NOMO-1 treated with DMSO at 0.1 percent for 48 hours (cell line): ENCODE measurements around the gene CORIN.

Source experiments
- DNase-seq: peaks from one replicate; lab custom pipeline; 2025; ENCODE audit not compliant: unreplicated experiment; lab: John Stamatoyannopoulos, UW

CORIN gene

DNA sequence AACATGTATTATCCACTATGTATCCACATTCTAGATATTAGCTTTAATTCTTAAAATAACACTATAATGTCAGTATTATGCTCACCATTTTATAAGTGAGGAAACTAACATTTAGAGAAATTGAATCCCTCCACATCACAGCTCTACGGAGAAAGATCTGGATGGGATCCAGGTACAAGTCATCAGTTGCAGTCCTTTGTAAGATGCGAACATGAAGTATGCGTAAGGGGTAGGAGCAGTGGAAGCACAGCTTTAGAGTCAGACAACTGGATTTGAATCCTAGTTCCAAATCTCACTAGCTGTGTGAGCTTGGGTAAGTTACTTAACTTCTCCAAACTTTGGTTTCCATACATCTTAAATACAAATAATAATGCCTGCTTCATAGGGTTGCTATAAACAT, 190.3 kb downstream of the CORIN start:
- DNase-seq, result no peak

DNA sequence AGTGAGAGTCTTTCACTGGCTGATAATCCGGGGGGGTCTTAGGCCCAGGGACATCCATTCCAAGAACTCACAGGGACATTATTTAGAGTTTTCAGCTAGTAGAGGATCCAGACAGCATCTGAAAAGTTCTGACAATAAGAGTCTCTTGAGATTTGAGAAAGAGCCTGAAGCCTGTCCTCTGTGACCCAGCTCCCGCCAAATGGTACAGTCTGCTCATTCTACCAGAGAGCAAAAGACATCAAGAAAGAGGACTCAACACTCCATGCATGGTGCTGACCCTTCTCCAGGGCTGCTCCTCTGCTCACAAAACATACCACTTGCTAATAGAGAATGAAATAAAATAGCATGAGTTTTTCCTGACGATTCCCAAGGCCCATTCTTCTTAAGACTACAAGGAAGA, 190.8 kb downstream of the CORIN start:
- DNase-seq, result no peak

DNA sequence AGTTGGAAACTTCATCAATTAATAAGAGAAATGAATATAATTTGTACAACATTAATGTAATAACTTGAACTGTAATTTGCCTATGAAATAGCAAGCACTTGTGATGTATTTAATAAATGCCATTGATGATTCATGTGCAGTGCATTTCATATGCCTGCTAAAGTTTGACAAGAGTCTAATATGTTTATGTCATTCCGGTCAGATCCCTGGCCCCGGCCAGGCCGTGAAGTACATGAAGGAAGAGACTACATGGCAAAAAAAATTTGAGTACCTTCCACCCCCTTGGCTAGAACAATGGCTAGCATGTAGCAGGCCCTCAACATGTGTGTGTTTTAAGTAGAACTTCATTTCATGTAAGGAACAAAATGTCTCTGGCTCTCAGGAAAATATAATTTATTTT, 191.5 kb downstream of the CORIN start:
- DNase-seq, result no peak

DNA sequence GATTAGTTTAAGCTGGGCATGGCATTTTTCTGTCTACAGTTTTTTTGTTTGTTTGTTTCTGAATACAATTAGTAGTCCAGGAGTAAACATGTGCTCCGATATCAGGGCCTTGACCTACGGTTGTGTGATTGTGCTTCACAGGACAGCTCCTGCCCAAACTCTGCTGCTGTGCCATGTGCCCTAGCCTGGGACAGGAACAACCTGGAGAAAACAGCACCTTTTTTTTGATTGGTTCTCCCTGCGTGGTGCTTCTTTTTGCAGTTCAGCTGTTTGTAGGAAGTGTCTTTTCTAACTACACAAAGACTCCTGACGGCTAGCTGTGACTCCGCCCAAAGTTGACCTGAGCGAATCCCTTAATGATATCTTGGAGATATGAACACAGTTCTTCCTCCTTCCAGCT, 194.0 kb downstream of the CORIN start:
- DNase-seq, result no peak

DNA sequence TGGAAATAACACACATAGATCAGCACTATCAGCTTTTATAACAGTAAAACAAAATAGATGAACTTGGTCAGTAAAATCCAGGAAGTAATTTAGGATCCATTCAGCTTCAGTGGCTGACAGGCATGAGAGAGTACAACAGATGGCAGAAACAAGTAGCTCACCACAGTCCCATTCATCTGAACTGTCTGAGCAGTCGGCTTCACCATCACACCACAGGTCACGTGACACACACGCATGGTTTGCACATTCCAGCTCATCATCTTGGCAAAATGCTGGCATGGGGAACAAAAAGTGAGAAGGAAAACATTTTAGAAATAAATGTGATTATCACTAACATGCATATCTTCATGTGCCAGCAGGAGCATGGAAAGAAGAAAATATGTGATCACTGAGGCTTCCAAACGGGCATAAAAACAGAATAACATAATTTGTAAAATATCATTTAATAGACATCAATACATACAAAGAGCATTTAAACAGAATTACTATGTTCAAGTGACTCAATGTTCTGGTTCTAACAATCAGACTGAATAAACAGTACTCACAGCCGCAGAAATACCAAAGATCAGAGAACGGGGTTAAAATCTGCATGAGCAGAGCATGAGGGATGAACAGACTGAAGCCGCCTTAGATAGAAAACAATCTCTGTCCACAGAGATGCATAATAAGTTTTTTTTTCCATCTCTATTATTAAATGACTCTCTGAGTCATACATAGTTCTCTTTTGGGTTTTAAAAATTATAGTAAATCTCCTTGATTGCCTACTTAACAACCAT, 194.7 kb downstream of the CORIN start:
- DNase-seq, result no peak

DNA sequence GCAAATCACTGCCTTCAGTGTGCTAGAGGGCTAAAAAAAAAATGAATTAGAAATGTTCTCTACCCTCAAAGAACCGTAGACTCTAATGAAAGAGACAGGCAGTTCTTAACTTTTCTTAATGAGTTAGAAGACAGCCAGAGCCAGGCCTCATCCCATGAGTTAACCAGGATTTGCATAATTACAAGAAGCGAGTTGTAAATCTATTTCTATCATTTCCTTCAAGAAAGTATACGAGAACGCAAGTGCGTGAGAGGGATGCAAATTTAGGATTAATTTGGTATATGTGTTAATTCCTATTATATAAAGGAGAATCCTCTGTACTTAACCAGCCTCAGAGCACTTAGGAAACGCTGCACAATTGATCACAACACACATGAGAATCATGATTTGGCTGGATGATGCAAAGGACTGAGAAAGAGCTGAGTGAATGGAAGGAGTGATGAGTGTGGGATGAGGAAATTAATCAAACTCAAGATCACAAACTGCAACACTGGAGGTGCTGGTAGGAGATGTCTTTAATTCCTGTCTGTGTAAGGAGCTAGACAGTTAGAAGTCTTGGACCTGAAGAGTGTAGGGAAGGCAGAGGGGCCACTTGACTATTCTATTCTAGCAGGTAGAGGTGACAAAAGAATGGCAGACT, 195.6 kb downstream of the CORIN start:
- no peak for DNase-seq

DNA sequence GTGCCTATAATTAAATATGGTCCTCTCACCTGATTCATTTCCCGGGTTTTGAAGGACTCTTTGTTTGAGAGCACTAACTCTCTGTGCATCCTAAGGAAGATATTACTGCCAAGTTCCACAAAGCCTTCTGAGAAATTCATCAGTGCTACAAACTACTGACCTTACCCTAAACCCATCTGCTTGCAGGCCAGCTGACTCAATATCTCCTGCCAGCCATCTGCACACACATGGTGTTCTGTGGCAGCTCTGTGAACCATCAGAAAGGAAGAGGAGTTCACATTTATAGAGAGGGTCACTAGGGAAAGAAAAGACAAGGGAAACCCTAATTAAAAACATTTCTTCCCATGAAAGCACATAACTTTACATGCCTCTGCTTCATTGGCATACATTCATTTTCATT, 196.1 kb downstream of the CORIN start:
- no peak for DNase-seq

DNA sequence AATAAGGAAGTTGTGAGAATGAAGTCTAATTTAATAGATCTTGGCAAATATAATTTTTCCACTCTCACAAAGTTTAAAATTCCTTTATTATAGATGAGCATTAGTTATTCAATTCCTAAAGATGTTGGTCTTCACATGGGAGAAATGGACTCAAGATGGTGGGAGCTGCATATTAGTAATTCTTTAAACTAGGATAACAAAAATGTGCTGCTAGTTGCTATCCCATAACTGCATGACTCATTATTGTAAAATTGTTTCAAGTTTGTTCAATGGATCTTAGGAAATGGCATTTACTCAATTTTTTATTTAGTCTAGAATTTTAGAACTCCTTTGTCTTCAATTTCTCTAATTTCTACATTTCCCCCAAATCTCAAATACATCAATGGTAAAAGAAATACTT, 197.0 kb downstream of the CORIN start:
- DNase-seq, result no peak

DNA sequence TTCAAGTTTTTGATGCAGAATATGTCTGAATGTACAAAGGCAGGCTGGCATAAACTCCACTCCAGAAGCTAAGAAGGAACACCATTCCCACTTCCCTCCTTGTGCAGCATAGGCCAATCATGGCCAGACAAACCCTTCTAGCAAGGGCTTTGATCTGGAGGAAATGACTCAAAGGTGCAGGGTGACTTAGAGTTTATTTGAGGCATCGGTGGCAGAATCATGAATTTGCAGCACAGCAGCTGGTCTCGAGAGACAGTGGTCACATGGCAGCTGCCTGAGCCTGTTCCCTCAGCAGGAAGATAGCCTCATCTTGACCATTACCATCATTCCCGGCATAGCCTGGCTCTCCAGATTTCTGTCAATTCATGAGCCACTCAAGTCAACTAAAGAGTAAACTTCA, 198.3 kb downstream of the CORIN start:
- no peak for DNase-seq

DNA sequence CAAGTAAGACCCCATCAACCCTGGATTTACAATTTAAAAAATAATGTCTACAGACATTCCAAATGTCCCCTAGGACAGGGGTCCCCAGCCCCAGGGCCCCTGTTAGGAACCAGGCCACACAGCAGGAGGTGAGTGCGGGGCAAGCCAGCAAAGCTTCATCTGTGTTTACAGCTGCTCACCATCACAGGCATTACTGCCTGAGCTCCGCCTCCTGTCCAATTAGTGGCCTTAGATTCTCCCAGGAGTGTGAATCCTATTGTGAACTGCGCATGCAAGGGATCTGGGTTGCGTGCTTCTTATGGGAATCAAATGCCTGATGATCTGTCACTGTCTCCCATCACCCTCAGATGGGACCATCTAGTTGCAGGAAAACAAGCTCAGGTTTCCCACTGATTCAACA, 206.7 kb downstream of the CORIN start:
- DNase-seq, result no peak

DNA sequence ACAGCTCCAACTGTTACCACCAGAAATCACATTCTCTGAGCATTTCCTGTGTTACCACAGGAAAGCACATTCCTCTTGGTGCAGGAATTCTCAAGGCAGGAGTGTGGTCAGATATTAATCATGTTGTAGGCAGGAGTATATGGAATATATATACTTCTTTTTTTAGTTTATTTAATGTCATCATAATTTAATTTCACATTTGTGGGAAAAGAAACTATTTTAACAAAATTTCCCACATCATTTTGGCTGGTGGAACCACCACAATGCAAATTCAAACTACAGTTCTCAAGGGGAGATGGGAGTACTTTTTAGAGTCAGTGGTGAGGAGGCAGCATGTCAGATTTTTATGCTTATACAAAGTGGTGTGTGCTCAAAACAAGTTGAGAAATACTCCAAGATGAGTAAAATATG, 213.8 kb downstream of the CORIN start:
- DNase-seq, result no peak

DNA sequence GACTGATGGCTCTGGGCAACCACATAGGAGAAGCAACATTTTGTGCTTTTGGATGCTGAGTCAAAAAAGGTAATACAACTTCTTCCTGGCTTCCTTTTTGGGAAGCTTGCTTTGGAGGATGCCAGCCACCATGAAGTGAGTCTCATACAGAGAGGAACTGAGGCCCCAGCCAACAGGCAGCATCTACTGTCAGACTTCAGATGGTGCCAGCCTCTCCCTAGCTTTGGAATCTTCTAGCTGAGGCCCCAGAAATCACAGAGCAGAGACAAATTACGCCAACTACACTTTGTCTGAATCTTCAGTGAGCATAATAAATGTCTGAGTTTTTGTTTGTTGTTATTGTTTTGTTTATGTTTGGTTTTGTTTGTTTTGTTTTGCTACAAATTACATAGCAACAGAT, 216.7 kb downstream of the CORIN start:
- DNase-seq, result no peak

DNA sequence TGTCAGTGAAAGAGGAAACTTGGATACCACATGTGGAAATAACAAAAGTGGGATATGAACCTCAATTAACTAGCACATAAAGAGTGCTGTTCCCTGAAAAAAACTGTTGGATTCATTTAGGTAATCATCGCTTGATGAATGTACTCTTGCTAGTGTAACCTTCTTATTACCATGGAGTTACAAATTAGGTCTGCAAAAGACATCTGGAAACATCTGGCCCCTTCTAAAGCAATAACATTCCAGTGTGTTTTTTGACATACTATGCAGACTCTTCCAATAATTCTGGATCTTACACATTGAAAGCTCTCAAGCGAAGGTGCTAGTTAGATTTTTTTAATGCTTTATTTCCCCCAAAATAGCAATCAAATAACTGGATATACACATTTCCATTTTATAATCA, 218.2 kb downstream of the CORIN start:
- DNase-seq, result no peak

DNA sequence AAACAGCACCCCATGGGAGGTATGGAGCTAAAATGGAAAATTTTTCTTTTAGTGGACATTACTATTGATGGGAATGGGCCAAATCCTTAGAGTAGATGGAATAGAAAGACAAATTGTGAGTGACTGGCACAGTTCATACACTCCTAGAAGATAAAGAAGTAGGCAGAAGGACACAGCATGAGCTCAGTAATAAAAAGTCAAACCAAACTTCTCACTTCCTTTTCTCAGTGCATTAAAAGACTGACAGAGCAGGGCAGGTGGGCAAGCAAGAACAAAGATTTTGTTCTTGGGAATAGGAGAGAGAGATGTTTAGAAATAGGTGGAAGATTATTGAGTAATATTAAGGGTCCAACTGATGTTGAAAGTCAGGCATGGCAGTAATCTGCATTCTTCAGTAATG, 220.3 kb downstream of the CORIN start:
- no peak for DNase-seq

DNA sequence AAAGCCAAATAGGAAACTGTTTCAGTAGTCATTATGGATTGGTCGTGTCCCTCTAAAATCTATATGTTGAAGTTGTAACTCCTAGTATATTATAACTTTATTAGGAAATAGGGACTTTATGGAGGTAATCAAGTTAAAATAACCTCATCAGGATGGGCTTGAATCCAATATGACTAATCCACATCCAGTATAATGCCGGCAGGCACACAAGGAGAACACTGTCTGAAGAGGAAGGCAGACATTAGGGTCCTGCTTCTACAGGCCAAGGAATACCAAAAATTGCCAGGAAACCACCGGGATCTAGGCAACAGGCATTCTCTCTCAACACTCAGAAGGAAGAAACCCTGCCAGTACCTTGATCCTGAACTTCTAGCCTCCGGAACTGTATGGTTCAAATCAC, 222.5 kb downstream of the CORIN start:
- DNase-seq, result no peak

DNA sequence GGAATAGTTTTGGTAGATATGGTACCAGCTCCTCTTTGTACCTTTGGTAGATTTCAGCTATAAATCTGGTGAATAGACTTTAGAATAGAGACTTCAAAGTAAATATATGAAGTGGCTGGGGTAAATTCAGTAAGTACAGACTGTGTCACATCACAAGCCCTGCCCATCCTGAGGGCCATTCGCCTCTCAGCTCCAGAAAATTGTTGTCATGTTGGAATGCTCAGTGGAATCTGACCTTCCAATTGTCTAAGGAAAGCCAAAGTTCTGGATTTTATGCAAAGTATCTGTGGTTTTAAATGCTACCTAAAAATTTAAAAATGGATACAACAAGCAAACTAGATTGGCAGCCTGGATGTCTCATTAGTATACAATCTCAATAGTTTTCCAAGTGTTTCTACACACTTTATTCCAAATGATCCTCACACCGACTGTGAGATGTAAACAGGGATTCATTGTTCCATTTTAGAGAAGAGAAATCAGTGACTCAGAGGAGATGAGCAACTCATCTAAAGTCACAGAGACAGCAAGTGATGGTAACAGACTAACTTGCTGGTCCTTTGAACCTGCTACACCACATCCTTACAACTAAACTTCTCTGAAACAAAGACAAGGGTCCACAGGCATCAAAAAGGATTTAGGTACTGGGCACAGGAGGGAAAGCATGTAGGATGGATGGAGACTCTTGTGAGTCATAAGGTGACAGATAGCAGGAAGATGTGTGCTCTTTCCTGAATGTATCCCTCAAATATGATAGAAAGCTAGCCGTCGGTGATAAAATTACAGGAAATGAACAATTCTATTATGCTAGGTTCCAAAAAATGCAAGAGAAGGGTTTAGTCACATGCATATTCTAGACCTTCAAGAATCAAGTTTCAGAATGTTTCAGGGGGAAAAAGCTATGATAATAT, 225.5 kb downstream of the CORIN start:
- DNase-seq, result no peak

DNA sequence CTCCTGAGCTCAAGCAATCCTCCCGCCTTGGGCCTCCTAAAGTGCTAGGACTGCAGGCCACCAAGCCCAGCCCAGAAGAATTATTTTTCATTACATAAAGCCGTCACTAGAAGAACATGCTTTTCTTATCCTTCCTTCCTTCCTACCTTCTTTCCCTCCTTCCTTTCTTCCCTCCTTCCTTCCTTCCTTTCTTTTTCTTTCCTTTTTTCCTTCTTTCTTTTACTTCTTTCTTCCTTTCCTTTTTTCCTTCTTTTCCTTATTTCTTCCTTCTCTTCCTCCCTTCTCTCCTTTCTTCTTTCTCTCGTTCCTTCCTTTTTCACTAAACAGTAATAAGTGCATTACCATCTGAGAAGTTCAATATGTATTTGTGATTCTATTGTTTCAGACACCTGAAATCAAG, 231.4 kb downstream of the CORIN start:
- DNase-seq, result no peak

DNA sequence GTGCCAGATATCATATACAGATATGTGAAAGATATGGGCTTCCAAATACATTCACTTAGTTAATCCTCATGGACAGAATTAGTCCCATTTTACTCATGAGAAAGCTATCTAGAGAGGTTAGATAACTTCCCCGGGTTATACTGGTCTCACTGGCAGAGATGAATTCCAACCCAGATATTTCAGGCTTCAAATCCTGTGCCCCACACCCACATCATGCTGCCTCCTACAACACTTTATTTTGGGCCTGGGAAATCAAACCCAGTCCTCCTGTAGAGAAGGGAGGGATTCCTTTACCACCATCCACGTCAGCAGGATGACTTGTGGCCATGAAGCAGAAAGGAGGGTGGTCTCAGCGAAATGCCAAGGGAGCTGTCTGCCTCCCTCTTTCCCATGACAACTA, 239.0 kb downstream of the CORIN start:
- DNase-seq, result no peak

DNA sequence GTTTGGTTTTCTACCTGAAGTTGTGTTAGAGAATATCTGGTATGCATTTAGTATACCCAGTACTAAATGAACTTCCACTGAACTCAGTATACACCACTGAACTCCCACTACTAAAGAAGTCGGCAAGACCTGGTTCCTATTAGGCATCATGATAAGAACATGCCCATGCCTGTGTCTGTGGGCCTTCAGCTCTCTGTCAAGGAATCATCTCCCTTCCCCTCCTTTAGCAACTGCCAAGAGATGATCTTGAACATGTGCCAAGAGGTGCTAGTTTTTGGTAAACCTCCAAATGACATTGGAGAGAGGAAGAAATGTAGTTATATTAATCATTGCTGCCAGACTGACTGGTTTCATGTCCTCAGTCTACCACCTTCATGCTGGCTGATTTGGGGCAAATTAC, 239.5 kb downstream of the CORIN start:
- DNase-seq, result no peak

DNA sequence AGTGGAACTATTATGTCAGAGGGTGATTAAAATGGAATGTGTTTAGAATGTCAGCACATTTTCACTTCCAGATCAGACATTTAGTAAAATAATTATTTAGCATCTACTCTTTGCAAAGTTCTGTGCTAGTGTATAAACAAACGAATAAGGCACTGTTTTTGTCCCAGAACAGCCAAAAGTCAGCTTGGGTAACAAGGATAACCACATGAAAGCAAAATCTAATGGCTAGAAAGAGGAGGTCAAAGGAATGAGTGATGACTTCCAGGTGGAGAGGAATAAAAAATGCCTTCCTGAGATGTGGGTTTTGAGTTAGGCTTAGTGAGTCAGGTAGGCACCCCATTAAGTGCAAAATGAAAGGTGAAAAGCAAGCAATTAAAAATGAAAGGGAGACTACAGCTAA, 240.2 kb downstream of the CORIN start:
- no peak for DNase-seq

DNA sequence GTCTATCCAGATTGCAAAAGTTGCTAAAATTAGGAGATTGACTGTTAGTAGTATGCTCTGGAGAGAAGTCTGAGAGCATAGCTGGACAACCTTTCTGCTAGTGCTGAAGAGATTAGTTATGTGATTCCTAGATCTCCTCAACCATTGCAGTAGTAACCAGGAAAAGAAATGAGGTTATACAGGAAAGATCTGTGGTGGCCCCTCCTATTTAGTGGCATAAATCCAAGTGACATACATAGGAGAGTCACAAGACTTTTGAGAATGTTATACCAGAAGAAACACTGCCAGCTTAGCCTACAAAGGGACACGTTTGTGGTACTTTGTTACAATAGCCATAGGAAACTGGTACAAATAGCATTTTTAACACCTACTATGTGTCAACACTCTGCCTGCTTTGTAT, 247.5 kb downstream of the CORIN start:
- no peak for DNase-seq

DNA sequence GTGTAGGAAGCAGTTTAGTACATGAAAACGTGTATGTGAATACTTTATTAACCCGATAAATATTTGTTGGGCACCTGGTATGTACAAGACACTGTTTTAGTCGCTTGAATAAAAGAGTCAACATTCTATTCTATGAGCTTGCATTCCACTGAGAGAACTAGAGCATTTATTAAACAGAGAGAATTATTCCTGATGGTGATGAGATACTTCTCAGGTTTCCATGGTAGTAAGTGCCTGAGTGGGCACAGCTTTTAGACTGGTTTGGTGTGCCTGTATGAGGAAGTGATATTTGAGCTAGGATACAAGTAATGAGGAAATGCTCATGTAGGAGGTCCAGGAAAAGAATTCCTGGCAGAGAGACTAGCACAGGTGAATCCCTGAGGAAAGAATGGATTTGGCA, 258.6 kb downstream of the CORIN start:
- DNase-seq, result no peak
